AG09319 (cell line): ENCODE measurements around the gene CARMIL1.
"Not testable (repeated sequence)": the region's sequence is repeated elsewhere in the genome, so short reads cannot be mapped to it uniquely, and the experiment has no call there.

ENCODE experiments used
- DNase-seq: peaks from one replicate; pipeline ENCODE4 v3.0.0-alpha.2; 2010; ENCODE audit warnings: low read depth; ENCODE audit errors: extremely low read depth
- CTCF ChIP-seq: IDR thresholded peaks from 2 replicates; pipeline ENCODE4 v1.5.1; 2011; ENCODE audit warnings: low read depth, mild to moderate bottlenecking, inconsistent platforms, low read length, moderate library complexity

The CARMIL1 gene

DNA sequence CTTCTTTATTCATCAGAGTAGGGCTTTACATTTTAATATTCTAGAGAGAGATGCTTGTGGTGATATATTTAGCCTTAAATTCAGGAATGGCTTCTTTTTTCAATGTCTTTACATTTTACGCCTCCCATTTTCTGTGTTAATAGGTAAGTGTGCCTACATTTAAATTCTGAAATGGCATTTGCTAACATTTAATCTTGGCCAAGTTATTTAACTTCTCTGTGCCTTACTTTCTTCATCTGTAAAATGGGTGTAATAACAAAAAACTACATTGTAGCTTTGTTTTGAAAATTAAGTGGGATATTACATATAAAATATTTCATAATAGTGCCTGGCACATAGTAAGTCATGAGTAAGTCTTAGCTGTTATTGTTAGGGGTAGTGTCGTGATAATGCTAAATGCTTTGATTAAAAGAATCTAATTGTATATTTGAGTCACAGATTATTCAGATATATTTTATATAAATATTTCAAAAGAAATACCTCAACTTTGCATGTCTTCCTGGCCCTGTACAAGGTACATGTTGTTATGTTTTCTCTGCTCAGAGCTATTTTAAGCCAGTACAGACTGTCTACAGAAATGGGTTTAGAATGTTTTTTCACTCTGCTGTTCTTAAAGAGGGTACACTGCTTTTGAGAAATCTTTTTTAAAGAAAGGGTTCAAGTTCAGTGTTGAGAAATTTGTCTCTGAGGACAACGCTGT lies 18.8 kb downstream of the CARMIL1 start:
- TF ChIP-seq CTCF = no peak
- DNase-seq = no peak

DNA sequence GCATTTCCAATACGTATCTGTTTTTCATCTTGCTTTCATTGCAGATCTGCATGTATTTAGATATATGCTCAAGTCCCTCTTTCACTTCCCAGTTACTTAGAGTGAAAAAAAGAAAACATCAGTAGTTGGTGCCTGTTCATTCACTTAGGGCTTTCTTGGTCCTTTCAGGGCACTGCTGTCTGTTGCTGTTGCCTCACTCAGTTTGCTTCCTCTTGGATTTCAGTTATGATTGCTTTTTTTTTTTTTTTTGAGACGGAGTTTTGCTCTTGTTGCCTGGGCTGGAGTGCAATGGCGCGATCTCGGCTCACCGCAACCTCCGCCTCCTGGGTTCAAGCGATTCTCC lies 19.3 kb downstream of the CARMIL1 start:
- DNase-seq = not testable (repeated sequence)

DNA sequence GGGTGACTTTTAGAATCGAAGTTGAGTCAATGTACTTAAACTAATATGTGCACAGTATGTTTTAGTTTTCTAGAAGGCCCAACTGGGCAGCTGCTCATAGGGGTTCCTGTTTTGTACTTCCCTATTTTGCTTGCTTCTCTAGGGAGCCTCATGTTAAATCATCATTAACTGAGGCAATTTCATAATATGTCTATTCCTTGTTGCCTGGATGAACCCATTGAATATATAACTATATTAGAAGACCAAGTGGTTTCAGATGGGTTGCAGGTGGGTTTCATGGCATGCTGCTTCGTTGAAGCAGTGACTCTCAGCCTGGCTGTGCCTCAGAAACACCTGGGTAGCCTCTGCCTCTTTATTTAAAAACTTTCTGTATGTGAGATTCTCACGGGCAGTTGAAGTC lies 22.2 kb downstream of the CARMIL1 start:
- TF ChIP-seq CTCF = no peak
- DNase-seq = no peak

DNA sequence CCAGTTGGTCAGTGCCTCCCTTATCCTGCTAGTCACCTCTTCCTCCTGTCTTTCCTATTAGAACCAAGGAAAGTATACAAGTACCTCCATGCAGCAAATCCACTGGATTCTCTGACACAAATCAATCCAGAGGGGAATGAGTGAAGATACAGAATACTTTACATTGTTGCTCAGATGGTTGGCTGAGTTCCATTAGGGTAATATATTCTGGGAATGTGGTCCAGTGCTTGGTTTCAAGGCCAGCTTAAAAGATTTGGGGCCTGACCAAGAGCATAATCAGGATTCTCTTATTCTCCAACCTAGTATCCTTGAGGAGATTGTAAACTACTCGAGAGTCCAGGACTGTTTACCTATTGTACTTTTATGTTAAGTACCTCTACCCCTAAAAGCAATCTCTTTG lies 23.0 kb downstream of the CARMIL1 start:
- no peak for DNase-seq
- TF ChIP-seq CTCF = no peak

- peak; percentile 32 for DNase-seq
- no peak for TF ChIP-seq CTCF
These were observed 23.5 kb downstream of the CARMIL1 start for GRCh38 chr6:25302677-25303128.

GRCh38 chr6:25303254-25303653 lies 24.1 kb downstream of the CARMIL1 start:
- no peak for TF ChIP-seq CTCF
- DNase-seq = no peak

GRCh38 chr6:25306379-25306778 lies 27.2 kb downstream of the CARMIL1 start:
- TF ChIP-seq CTCF = no peak
- no peak for DNase-seq
